Ishikawa (cell line): ENCODE measurements around the gene PTCH2.

Experiments used
- CEBPB ChIP-seq: IDR thresholded peaks from 2 replicates; pipeline ENCODE4 v1.6.1; 2012
- EP300 ChIP-seq: IDR thresholded peaks from 2 replicates; pipeline ENCODE4 v1.6.1; 2012; ENCODE audit warnings: borderline replicate concordance
- TF ChIP-seq, protein P1 (sequence below): IDR thresholded peaks from 2 replicates; pipeline ENCODE4 v1.6.1; 2012; ENCODE audit warnings: low read depth, mild to moderate bottlenecking

GRCh38 chr1:44860891-44861425, 17.9 kb upstream of the PTCH2 start:
- TF ChIP-seq EP300, result no peak
- TF ChIP-seq, protein P1, sequence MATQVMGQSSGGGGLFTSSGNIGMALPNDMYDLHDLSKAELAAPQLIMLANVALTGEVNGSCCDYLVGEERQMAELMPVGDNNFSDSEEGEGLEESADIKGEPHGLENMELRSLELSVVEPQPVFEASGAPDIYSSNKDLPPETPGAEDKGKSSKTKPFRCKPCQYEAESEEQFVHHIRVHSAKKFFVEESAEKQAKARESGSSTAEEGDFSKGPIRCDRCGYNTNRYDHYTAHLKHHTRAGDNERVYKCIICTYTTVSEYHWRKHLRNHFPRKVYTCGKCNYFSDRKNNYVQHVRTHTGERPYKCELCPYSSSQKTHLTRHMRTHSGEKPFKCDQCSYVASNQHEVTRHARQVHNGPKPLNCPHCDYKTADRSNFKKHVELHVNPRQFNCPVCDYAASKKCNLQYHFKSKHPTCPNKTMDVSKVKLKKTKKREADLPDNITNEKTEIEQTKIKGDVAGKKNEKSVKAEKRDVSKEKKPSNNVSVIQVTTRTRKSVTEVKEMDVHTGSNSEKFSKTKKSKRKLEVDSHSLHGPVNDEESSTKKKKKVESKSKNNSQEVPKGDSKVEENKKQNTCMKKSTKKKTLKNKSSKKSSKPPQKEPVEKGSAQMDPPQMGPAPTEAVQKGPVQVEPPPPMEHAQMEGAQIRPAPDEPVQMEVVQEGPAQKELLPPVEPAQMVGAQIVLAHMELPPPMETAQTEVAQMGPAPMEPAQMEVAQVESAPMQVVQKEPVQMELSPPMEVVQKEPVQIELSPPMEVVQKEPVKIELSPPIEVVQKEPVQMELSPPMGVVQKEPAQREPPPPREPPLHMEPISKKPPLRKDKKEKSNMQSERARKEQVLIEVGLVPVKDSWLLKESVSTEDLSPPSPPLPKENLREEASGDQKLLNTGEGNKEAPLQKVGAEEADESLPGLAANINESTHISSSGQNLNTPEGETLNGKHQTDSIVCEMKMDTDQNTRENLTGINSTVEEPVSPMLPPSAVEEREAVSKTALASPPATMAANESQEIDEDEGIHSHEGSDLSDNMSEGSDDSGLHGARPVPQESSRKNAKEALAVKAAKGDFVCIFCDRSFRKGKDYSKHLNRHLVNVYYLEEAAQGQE, result no peak
- no peak for TF ChIP-seq CEBPB
